CD4-positive, alpha-beta T cell treated with Interferon alpha-2 for 1 hour (primary cell): Measurements from ENCODE around the gene LMO4.

Experiments used
- DNase-seq, 2 donors: peaks; one replicate each; pipeline ENCODE4 v3.0.0-alpha.2; 2020 to 2022

The LMO4 gene

DNA sequence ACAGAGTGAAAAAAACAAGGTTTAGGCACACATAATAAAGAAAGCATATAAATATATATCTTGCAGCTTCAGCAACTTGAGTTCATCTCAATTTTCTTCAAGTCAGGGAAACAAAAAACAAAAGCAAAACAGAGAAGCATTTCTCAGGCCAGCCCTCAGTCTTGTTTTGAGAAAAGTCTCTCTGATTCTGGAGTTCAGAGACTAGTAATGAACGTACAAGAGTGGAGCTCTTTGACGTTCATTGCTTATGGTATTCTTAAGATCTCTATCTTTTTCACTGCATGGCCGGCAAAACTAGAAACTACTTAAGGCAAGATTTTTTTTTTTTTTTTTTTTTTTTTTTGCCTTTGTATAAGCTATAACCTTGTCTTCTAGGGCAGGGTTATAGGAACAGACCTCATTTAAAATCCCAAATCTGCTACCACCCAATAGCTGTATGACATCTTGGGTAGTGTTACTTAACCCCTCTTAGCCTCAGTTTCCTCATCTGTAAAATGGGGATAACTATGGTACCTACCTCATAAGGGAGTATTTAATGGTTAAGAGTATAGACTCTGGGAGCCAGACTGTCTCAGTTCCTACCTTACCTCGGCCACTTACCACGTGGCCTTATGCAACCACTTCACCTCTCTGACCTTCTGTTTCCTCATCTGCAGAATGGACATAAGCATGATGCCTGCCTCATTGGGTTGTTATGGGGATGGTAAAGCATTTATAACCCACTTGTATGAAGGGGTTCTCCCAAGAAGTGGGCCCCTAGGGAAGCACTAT, 33.6 kb downstream of the LMO4 start:
- no peak for DNase-seq

DNA sequence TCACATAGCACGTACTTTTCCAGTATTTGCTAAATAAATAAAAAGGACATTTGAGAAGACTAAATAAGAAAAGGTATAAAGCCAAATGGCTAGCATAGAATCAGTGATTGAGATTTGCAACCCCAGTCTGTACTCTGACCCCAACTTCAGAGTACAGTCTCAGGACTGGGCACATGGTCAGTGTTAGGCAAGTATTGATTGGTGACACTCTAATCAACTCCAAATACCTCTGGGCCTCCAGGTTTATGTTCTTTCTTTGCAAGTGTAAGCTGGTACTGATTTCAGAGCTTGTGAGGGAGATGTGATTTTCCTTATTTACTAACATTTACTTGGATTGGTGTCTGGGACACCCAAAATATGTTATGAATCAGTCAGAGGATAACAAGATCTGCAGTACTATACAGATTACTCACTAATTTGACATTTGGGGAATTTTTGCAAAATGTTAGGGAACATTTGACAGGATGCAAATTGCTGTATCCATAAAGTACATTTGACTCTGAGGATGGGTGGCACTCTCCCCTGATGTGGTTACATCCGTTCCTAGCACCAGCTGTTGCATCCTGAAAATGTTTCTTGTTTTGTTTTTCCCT, 34.2 kb downstream of the LMO4 start:
- no peak for DNase-seq

GRCh38 chr1:87367549-87367948, 38.9 kb downstream of the LMO4 start:
- DNase-seq: no peak

DNA sequence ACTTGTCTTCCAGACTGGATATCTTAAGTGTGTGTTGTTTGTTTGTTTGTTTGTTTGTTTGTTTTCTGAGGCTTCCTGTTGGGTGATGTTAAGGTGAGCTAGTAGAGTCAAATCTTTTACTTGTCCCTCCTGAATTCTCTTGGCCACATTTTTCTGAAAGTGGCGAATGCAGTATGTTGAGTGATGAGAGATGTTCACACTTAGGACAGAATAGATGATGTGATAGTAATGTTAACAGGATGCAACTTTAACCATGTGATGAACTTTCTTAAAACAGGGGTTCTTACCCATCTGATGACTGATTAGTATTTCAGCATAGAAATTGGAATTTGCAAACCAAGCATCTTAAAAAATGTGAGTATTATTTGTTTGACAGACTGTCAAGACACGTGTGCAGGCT, 40.2 kb downstream of the LMO4 start:
- no peak for DNase-seq

- no peak for DNase-seq
Measured at GRCh38 chr1:87369736-87370478, 41.2 kb downstream of the LMO4 start.

DNA sequence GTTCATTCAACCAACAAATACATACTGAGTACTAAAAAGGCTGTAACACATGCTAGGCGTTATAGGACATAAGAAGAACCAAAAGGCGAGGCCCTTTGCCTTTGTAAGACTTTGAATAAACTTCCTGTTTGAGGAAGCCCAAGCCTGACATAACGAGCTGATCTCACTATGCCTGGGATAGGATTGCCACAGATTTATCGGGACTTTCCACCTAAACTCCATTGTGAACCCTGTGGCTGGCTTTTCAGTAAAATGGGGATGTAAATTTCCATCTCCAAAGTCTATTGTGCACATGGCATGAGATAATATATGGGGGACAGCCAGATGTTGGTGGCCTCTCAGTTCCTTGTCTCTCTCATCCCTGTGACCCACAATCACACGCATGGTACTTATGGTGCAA, 41.9 kb downstream of the LMO4 start:
- no peak for DNase-seq

DNA sequence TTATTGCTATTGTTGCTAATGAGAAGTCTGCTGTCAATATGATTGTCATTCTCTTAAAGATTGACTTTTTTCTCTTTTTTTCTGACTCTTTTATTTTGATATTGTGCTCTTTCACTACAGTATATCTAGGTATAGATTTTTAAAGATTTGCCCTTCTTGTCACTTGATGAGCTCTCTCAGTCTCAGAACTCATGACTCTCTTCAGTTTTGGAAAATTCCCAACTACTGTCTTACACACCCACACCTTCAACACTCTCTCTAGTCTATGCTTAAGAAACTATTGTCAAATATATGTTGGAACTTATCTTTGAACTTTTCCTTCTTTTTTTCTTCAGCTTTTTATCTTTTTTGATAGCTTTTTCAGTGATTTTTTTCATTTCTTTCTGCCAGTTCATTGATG, 50.6 kb downstream of the LMO4 start:
- DNase-seq: no peak

DNA sequence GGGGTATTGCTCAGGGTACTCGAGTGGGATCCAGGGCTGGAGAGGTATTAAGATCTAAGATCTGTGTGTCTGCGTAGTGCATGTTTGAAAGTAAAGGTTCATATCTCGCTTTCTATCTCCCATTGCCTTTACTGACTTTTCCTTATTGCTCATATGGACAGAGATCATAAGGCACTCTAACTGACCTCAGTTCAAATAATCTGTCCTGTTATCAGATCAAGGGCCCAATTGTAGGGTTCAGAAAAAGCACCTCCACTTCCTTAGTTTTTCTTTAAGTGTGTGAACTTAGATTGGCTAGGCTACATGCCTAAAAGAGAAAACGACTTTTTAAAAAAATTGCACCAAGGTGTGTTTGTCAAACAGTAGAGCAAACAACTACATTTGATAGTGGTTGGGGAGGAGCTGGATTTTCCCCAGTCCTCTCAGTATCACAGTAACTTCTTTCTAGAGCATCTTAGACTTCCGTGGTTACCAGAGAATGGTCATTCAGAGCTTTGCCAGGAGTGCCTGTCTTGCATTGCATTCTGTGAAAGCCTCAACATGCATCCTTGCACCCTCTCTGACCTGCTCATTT, 57.6 kb downstream of the LMO4 start:
- DNase-seq: no peak

DNA sequence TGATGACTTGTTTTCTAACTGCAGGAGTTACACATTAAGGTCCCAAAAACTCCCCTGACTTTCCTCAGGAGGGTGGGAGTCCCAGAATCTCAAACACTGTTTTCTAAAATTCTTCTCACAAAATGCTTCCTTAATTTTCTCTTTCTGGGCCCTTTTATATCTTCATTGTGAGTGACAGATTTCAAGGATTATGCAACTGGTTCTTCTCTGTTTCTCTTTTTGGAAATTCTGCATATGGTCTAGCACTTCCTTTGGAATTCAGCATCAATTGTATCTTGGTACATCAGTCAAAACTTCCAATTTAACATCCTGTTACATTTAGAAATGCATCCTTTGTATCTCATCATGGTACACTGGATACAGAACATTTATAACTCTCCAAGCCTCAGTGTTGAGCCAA, 59.7 kb downstream of the LMO4 start:
- no peak for DNase-seq

- DNase-seq: no peak
Measured at GRCh38 chr1:87389011-87389410, 60.3 kb downstream of the LMO4 start.

DNA sequence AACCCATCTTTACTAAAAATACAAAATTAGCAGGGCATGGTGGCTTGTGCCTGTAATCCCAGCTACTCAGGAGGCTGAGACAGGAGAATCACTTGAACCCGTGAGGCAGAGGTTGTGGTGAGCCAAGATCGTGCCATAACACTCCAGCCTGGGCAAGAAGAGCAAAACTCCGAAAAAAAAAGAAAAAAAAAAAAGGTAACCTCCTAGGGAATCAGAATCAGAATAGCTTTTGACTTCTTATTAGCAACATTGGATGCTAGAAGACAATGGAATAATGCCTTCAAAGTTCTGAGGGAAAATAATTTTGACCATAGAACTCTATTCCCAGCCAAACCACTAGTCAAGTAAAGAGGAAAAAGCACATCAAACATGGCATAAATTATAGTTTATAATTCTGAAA, 60.9 kb downstream of the LMO4 start:
- DNase-seq: no peak

GRCh38 chr1:87392248-87393192, 63.8 kb downstream of the LMO4 start:
- DNase-seq: no peak

GRCh38 chr1:87393445-87394085, 64.9 kb downstream of the LMO4 start:
- no peak for DNase-seq

DNA sequence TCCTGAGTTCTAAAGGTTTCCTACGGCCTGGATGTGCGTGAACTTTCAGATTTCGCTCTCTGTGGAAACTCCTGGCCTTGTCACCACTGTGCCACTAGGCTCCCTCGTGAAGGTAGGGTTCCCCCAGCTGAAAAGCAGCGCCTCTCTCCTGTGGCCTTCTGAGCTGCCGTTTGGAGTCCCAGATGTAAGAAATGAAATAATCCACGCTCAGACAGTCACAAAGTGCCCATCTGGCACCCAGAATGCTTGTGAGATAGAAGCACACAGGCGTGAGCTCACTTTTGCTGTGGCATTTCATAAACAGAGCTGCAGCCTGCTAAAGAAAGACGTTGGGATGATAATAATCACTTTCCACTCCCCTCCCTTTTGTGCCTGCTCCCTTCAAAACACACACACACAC, 65.8 kb downstream of the LMO4 start:
- DNase-seq: no peak

GRCh38 chr1:87394982-87395381, 66.3 kb downstream of the LMO4 start:
- no peak for DNase-seq
